Smooth muscle cell of the brain vasculature (primary cell): Measurements from ENCODE around the gene KCNH8.

Experiments used
- DNase-seq: peaks from one replicate; pipeline ENCODE4 v3.0.0-alpha.2; 2012; ENCODE audit warnings: low read depth, low spot score

KCNH8 gene

DNA sequence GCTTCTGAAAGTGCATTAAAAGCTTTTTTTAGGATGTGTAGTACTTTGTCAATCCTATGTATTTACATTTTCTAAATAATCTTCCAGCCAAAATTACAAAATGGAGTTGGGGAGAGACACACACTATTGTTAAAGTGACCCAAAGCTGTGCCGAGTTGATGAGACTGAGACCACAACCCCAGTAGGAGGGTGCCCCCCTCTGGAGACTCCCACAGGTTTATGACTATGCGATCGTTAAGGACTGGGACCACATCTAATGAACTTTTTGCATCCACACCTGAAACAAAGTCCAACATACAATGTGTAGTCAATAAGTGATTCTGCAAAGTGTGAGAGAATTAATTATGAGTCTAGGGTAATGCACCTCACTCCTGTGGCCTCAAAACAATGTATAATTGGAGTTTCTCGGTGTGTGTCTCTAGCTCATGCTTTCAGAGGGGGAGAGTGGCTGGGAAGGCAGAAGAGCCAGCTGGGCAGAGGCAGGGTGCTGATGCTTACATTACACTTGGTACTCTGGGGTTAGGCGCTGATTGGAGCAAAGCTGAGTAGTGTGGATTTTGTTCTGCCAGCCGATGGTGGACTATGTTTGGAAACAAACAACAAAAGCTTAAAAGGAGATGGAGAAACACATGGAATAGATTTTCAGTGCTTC lies 102.8 kb downstream of the KCNH8 start:
- DNase-seq = no peak

DNA sequence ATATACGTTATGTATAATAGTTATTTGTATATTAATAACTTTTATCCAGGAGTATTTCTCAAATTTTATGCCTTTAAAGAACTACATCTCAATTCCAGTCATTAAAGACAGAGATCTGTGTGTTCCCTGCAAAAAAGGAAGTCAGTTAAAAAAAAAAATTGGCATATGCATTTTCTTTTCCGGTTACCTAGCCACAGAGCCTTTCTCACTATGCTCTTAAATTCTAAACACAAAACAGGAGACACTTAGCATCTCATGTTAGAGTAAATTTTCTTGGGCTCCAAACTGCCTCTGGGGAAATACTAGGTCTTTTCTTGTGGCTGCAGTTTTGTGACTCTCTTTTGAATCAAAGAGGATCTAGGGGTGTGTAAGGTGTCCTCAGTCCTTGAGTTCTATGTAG lies 105.9 kb downstream of the KCNH8 start:
- no peak for DNase-seq

- no peak for DNase-seq
These were observed 106.6 kb downstream of the KCNH8 start for GRCh38 chr3:19254784-19255338.

- no peak for DNase-seq
These were observed 108.0 kb downstream of the KCNH8 start for GRCh38 chr3:19256313-19256712.

GRCh38 chr3:19263606-19264005 lies 115.3 kb downstream of the KCNH8 start:
- DNase-seq = no peak

DNA sequence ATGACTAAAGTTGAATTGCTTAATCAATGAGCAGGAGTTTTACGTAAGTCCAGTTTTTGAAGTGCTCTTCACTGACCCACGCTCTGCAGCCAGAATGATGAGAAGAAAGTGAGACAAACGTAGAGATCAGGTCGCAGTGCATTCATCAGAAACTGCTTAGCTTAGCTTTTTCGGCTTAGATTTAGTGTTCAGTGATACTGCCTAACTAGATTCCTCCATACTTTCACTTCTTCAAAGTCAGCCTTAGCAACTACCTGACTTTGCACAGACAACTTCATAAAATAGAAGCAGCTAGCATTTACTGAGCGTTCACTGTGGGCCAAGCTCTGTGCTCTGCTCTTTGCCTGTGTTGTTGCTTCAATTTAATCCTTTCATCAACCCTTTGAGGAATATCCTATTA lies 116.1 kb downstream of the KCNH8 start:
- no peak for DNase-seq

- DNase-seq = no peak
These were observed 118.7 kb downstream of the KCNH8 start for GRCh38 chr3:19267040-19267439.

- DNase-seq = no peak
These were observed 122.2 kb downstream of the KCNH8 start for GRCh38 chr3:19270481-19270880.

DNA sequence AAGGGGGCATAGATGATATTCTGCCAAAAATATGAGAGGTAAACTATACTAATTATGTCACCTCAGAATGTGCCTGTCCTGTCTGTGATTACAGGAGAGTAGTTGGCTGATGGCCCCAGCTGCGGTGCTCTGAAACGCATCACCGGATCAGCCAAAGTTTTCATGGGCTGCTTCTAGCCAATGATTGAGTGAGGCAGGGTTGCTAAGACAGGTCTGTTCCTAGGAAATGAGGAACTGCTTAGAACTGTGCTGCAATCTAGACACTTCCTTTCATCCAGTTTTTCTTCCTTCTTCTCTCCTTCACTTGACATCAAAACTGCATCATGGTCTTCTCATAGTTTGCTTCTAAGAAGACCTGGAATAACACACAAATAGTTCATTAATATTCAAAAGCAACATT lies 124.0 kb downstream of the KCNH8 start:
- no peak for DNase-seq

- no peak for DNase-seq
These were observed 124.8 kb downstream of the KCNH8 start for GRCh38 chr3:19273091-19273490.

DNA sequence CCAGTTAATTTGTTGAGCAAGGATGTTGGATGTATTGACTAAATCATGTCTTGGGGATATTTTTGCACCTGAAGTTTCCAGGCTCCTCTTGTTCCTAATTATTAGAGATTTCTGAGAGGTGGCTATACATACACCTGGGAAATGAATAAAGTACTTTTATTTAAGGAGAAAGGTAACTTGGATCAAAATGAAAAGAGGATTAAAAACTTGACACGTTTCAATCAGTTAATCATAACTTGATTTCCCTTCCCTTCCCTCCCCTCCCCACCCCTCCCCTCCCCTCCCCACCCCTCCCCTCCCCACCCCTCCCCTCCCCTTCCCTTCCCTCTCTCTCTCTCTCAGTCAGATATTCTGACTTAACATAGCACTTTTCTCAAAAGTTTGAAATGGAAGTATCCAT lies 126.3 kb downstream of the KCNH8 start:
- no peak for DNase-seq

GRCh38 chr3:19284974-19285373 lies 136.7 kb downstream of the KCNH8 start:
- DNase-seq = no peak

GRCh38 chr3:19293295-19293694 lies 145.0 kb downstream of the KCNH8 start:
- DNase-seq = no peak

GRCh38 chr3:19295208-19295607 lies 146.9 kb downstream of the KCNH8 start:
- no peak for DNase-seq

GRCh38 chr3:19331931-19332330 lies 183.6 kb downstream of the KCNH8 start:
- DNase-seq = no peak

- no peak for DNase-seq
These were observed 185.8 kb downstream of the KCNH8 start for GRCh38 chr3:19334120-19334519.

- DNase-seq = no peak
These were observed 190.5 kb downstream of the KCNH8 start for GRCh38 chr3:19338769-19339168.

- no peak for DNase-seq
These were observed 194.1 kb downstream of the KCNH8 start for GRCh38 chr3:19342389-19342788.

GRCh38 chr3:19346759-19347158 lies 198.4 kb downstream of the KCNH8 start:
- DNase-seq = no peak

- no peak for DNase-seq
These were observed 199.4 kb downstream of the KCNH8 start for GRCh38 chr3:19347671-19348070.

- DNase-seq = no peak
These were observed 200.2 kb downstream of the KCNH8 start for GRCh38 chr3:19348500-19348899.

DNA sequence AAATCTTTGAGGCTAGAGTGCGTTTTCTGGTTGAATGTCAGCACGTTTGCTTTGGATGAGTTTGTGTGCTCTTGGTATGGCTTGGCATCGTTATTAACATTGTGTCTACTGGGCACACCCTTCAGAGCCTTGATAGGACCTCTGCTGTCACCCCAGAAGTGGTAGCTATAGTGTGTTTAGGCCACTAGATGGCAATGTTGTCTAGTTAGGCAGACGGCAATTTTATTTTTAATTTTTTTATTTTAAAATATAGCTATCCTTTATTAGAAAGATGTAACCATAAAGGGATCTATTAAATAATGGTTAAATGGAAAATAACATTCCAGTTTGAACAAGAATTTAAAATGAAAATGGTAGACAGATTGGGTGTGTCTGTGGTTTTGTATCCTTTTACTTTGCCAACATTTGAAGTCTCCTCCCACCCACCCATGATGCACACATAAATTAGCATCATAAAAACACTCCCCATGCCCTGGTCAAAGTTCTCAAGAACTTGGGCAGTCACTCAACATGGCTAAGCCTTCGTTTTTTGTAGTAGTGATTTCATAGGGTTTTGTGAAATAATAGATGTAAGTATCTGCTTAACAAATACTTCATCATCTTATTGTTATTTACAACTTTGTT lies 200.7 kb downstream of the KCNH8 start:
- no peak for DNase-seq

- no peak for DNase-seq
These were observed 209.6 kb downstream of the KCNH8 start for GRCh38 chr3:19357947-19358346.
